ENCODE data around the gene IL23A.

Gene IL23A

GRCh38 chr12:56338308-56339157 is at the start of gene IL23A:
IL23A (plus strand) TSS chr12:56338884; CDS start chr12:56339045, 161 bp downstream.
- H3K4me3 ChIP-seq (ENCODE audit: low read depth, low read length) = peak within 1 kb of the TSS; percentile 30; the same call in 1 of the 2 replicates
- no peak for TF ChIP-seq CTCF (IDR thresholded peaks at IDR 0.05; ENCODE audit: low read depth, low read length, missing control alignments)
- DNase-seq (ENCODE audit: low read depth) = peak; percentile 68

GRCh38 chr12:56293795-56294194 is 44.9 kb upstream of the IL23A start:
- H3K4me3 ChIP-seq (ENCODE audit: low read depth, low read length) = no peak overlapping the region
- no peak for DNase-seq (ENCODE audit: low read depth)
- TF ChIP-seq CTCF (IDR thresholded peaks at IDR 0.05; ENCODE audit: low read depth, low read length, missing control alignments) = no peak

- no peak for TF ChIP-seq CTCF (IDR thresholded peaks at IDR 0.05; ENCODE audit: low read depth, low read length, missing control alignments)
- no peak for DNase-seq (ENCODE audit: low read depth)
- no peak overlapping the region for H3K4me3 ChIP-seq (ENCODE audit: low read depth, low read length)
These were observed 42.4 kb upstream of the IL23A start for GRCh38 chr12:56296295-56296694.

GRCh38 chr12:56297400-56297799 is 41.3 kb upstream of the IL23A start:
- no peak overlapping the region for H3K4me3 ChIP-seq (ENCODE audit: low read depth, low read length)
- DNase-seq (ENCODE audit: low read depth) = no peak
- no peak for TF ChIP-seq CTCF (IDR thresholded peaks at IDR 0.05; ENCODE audit: low read depth, low read length, missing control alignments)

- peak overlapping the region; percentile 85 for H3K4me3 ChIP-seq (ENCODE audit: low read depth, low read length)
- no peak for DNase-seq (ENCODE audit: low read depth)
- no peak for TF ChIP-seq CTCF (IDR thresholded peaks at IDR 0.05; ENCODE audit: low read depth, low read length, missing control alignments)
These were observed 39.9 kb upstream of the IL23A start for GRCh38 chr12:56298828-56299227.

GRCh38 chr12:56299308-56299852 is 39.3 kb upstream of the IL23A start:
- no peak for TF ChIP-seq CTCF (IDR thresholded peaks at IDR 0.05; ENCODE audit: low read depth, low read length, missing control alignments)
- DNase-seq (ENCODE audit: low read depth) = no peak
- peak overlapping the region; percentile 85 for H3K4me3 ChIP-seq (ENCODE audit: low read depth, low read length)

All from GM12864 (cell line).